SK-N-SH (cell line): Measurements from ENCODE around the gene LRRK2. TPM values are rescaled to one million over a fixed set of nuclear protein-coding genes. Genes with fewer than 3 reads are reported as not detected.
A peak's percentile ranks its signal among the peaks of the same experiment; 100 is the strongest.

ENCODE experiments used
- CTCF ChIA-PET: fragments of 300-600, 350-600 bp; formaldehyde crosslinking; extraction: SDS; loops from one replicate; lab custom pipeline; 2021; lab: Yijun Ruan, JAX
- POLR2A ChIA-PET: fragments of 350-600 bp; sonication (Branson Sonifier 250); formaldehyde crosslinking; extraction: SDS; loops from one replicate; lab custom pipeline; 2020; ENCODE audit warnings: antibody characterized with exemption, inconsistent platforms; lab: Yijun Ruan, JAX
- DNase-seq: peaks from one replicate; pipeline ENCODE4 v3.0.0; 2012
- H2AFZ ChIP-seq: fragments of 200-600 bp; sonication (generic); 2 replicates; pipeline ENCODE4 v1.8.1; 2016; ENCODE audit warnings: antibody characterized with exemption, mild to moderate bottlenecking, low read depth
- H3F3A ChIP-seq: fragments of 200-600 bp; sonication (generic); replicated peaks from 2 replicates; pipeline ENCODE3; 2016; ENCODE audit warnings: antibody characterized with exemption, mild to moderate bottlenecking; ENCODE audit not compliant: insufficient read depth
- H3K27ac ChIP-seq, 2 experiments: fragments of 200-500 bp in 1 of 2; fragments of 200-600 bp in 1 of 2; sonication (Bioruptor generic) in 1 of 2; sonication (generic), shearing (Covaris generic) in 1 of 2; 2 replicates each; pipeline versions ENCODE4 v1.5.1 to v1.6.1; 2014 to 2016; ENCODE audit warnings: low read depth in 2 of 2, inconsistent platforms in 1 of 2, low read length in 1 of 2, mild to moderate bottlenecking in 1 of 2, mixed read lengths in 1 of 2
- H3K27me3 ChIP-seq: fragments of 200-600 bp; sonication (generic), shearing (Covaris generic); 2 replicates; pipeline ENCODE4 v1.6.1; 2016; ENCODE audit warnings: mixed run types; ENCODE audit not compliant: insufficient read depth
- H3K36me3 ChIP-seq, 2 experiments: fragments of 200-500 bp in 1 of 2; fragments of 200-600 bp in 1 of 2; sonication (Bioruptor generic) in 1 of 2; sonication (generic) in 1 of 2; replicated peaks in 1 of 2; 2 replicates each; pipeline versions ENCODE3 to v1.5.1; 2014 to 2016; ENCODE audit warnings: low read length in 1 of 2, mild to moderate bottlenecking in 1 of 2; ENCODE audit not compliant: insufficient read depth in 2 of 2, control insufficient read depth in 1 of 2
- H3K4me1 ChIP-seq, 2 experiments: fragments of 200-500 bp in 1 of 2; fragments of 200-600 bp in 1 of 2; sonication (Bioruptor generic) in 1 of 2; sonication (generic), shearing (Covaris generic) in 1 of 2; 2 replicates each; pipeline versions ENCODE4 v1.5.1 to v1.6.1; 2014 to 2016; ENCODE audit warnings: low read depth in 1 of 2, low read length in 1 of 2, mixed run types in 1 of 2; ENCODE audit not compliant: insufficient read depth in 2 of 2, control insufficient read depth in 1 of 2
- H3K4me2 ChIP-seq: fragments of 200-600 bp; sonication (generic), shearing (Covaris generic); 2 replicates; pipeline ENCODE4 v1.6.1; 2017; ENCODE audit warnings: mixed run types
- H3K4me3 ChIP-seq, 2 experiments: fragments of 200-500 bp in 1 of 2; fragments of 200-600 bp in 1 of 2; sonication (Bioruptor generic) in 1 of 2; sonication (generic), shearing (Covaris generic) in 1 of 2; 2 replicates each; pipeline versions ENCODE4 v1.5.1 to v1.8.1; 2014 to 2016; ENCODE audit warnings: low read depth in 2 of 2, inconsistent platforms in 1 of 2, low read length in 1 of 2, mild to moderate bottlenecking in 1 of 2, mixed read lengths in 1 of 2, moderate library complexity in 1 of 2
- H3K79me2 ChIP-seq: fragments of 200-600 bp; sonication (generic); 2 replicates; pipeline ENCODE4 v1.8.1; 2017; ENCODE audit warnings: mild to moderate bottlenecking; ENCODE audit not compliant: insufficient read depth
- H3K9ac ChIP-seq: fragments of 200-600 bp; sonication (generic); 2 replicates; pipeline ENCODE4 v1.6.1; 2017; ENCODE audit warnings: mixed run types
- H3K9me2 ChIP-seq: fragments of 200-600 bp; sonication (generic); 2 replicates; pipeline ENCODE4 v1.6.1; 2017; ENCODE audit warnings: mixed run types
- H3K9me3 ChIP-seq: fragments of 200-600 bp; sonication (generic); 2 replicates; pipeline ENCODE4 v1.6.1; 2017; ENCODE audit warnings: mixed run types, mild to moderate bottlenecking, moderate library complexity
- H4K20me1 ChIP-seq: fragments of 200-600 bp; sonication (generic); 2 replicates; pipeline ENCODE4 v1.6.1; 2017; ENCODE audit warnings: mild to moderate bottlenecking, mixed run types; ENCODE audit not compliant: insufficient read depth
- CHD2 ChIP-seq: fragments of 150-350 bp; IDR thresholded peaks from 2 replicates; pipeline ENCODE4 v1.6.1; 2018; ENCODE audit warnings: low read length; ENCODE audit not compliant: partially characterized antibody
- CTCF ChIP-seq: fragments of 200-600 bp; sonication (generic); IDR thresholded peaks from 2 replicates; pipeline ENCODE4 v1.6.1; 2017; ENCODE audit warnings: antibody characterized with exemption, mild to moderate bottlenecking, moderate library complexity
- EP300 ChIP-seq, 2 experiments: IDR thresholded peaks; 2 replicates each; pipeline versions ENCODE4 v1.4.0 to v1.6.1; 2012; ENCODE audit warnings: borderline replicate concordance in 1 of 2, low read depth in 1 of 2, low read length in 1 of 2
- EZH2phosphoT487 ChIP-seq: fragments of 200-600 bp; sonication (generic); IDR thresholded peaks from 2 replicates; pipeline ENCODE4 v1.6.1; 2017; ENCODE audit warnings: low read depth, mixed run types, mild to moderate bottlenecking, antibody characterized with exemption, moderate library complexity, borderline replicate concordance
- FOSL2 ChIP-seq: IDR thresholded peaks from 2 replicates; pipeline ENCODE4 v1.4.0; 2012; ENCODE audit warnings: low read depth, mild to moderate bottlenecking, moderate library complexity, borderline replicate concordance
- FOXJ3 ChIP-seq: sonication (generic); formaldehyde crosslinking; IDR thresholded peaks from 2 replicates; pipeline ENCODE4 v1.5.1; 2020; ENCODE audit warnings: mild to moderate bottlenecking, missing genetic modification reagents
- FOXM1 ChIP-seq: IDR thresholded peaks from 2 replicates; pipeline ENCODE4 v1.4.0; 2012; ENCODE audit warnings: low read depth, mild to moderate bottlenecking
- GABPA ChIP-seq: IDR thresholded peaks from 2 replicates; pipeline ENCODE4 v1.4.0; 2012; ENCODE audit warnings: low read depth, mild to moderate bottlenecking
- GATA2 ChIP-seq: sonication (generic); formaldehyde crosslinking; IDR thresholded peaks from 2 replicates; pipeline ENCODE4 v1.5.0; 2020; ENCODE audit warnings: mild to moderate bottlenecking, missing genetic modification reagents
- IRF3 ChIP-seq: fragments of 150-350 bp; IDR thresholded peaks from 2 replicates; pipeline ENCODE4 v1.6.1; 2016; ENCODE audit warnings: mild to moderate bottlenecking, low read depth, low read length
- JUND ChIP-seq: IDR thresholded peaks from 2 replicates; pipeline ENCODE4 v1.4.0; 2012
- MXI1 ChIP-seq: IDR thresholded peaks from 2 replicates; pipeline ENCODE4 v1.6.1; 2012; ENCODE audit warnings: mild to moderate bottlenecking, low read depth, low read length, improper control_type of control experiment
- NRF1 ChIP-seq: IDR thresholded peaks from 2 replicates; pipeline ENCODE4 v1.6.1; 2012; ENCODE audit warnings: low read depth, mild to moderate bottlenecking, low read length
- PBX3 ChIP-seq: IDR thresholded peaks from 2 replicates; pipeline ENCODE4; 2012
- POLR2AphosphoS5 ChIP-seq: IDR thresholded peaks from 2 replicates; pipeline ENCODE4 v1.6.1; 2012; ENCODE audit warnings: low read depth, low read length
- RAD21 ChIP-seq: IDR thresholded peaks from 2 replicates; pipeline ENCODE4 v1.6.1; 2012; ENCODE audit warnings: mild to moderate bottlenecking, low read length
- RFX5 ChIP-seq: IDR thresholded peaks from 2 replicates; pipeline ENCODE4 v1.6.1; 2012; ENCODE audit warnings: mild to moderate bottlenecking, improper control_type of control experiment, low read length
- SIN3A ChIP-seq: IDR thresholded peaks from 2 replicates; pipeline ENCODE4 v1.6.1; 2012; ENCODE audit warnings: low read depth, mild to moderate bottlenecking, low read length, moderate library complexity, borderline replicate concordance
- SMC3 ChIP-seq: IDR thresholded peaks from 2 replicates; pipeline ENCODE4 v1.6.1; 2012; ENCODE audit warnings: low read depth, low read length, improper control_type of control experiment
- TAF1 ChIP-seq: IDR thresholded peaks from 2 replicates; pipeline ENCODE4 v1.6.1; 2012; ENCODE audit warnings: low read depth, mild to moderate bottlenecking, low read length, moderate library complexity, borderline replicate concordance
- TCF12 ChIP-seq: IDR thresholded peaks from 2 replicates; pipeline ENCODE4 v1.4.0; 2012
- USF1 ChIP-seq: IDR thresholded peaks from 2 replicates; pipeline ENCODE4 v1.4.0; 2012; ENCODE audit warnings: low read depth, borderline replicate concordance
- WGBS: methylation state at CpG from one replicate; pipeline ENCODE4 v1.1.6; 2017; ENCODE audit warnings: low lambda C conversion rate; 5-methylcytosine and 5-hydroxymethylcytosine counted together
- polyA plus RNA-seq, 3 experiments: library from polyadenylated mRNA; depleted of rRNA; stranded (reverse); fragments of >200 nt; gene quantifications; 2 replicates each; pipeline ENCODE4 v1.2.3, GENCODE V29; 2012

LRRK2 gene
- polyA plus RNA-seq, 1 of the 3 experiments (the other 2 are of a cell fraction) = 0.08 TPM

- TF ChIP-seq IRF3 (no peak), PBX3 (no peak), USF1 (no peak), TCF12 (no peak), POLR2AphosphoS5 (no peak), EZH2phosphoT487 (no peak)
- TF ChIP-seq, all 33 proteins: peak for 0
These were observed 111.2 kb downstream of the LRRK2 start (continued) for GRCh38 chr12:40335991-40336390.

- Histone ChIP-seq H4K20me1 (no peaks in the 10 kb centered on the region), H3K36me3 (no peaks in the 10 kb centered on the region), H2AFZ (no peak overlapping the region), H3K27ac (no peak overlapping the region), H3K9ac (no peak overlapping the region), H3K4me3 (no peak overlapping the region; a peak in 1 of 4 replicates), H3K79me2 (no peaks in the 10 kb centered on the region), H3K27me3 (no peaks in the 10 kb centered on the region), H3F3A (no peaks in the 10 kb centered on the region), H3K9me2 (no peaks in the 10 kb centered on the region), H3K4me1 (peaks cover 0 to 2% of the 10 kb centered on the region in 2 experiments; a peak in 1 of 4 replicates), H3K9me3 (no peaks in the 10 kb centered on the region), H3K4me2 (no peak overlapping the region)
- ChIA-PET POLR2A (no interaction called here), CTCF (interaction anchor here (0.6 to 3.9 kb wide), 13 partner anchors 10 to 1558 kb away, joined by 3 to 26 read pairs (median 3); no protein-coding TSS in a partner anchor)
- peak; percentile 37 for DNase-seq
- 50% methylated on average over 1 of the region's 1 CpG for WGBS
- TF ChIP-seq SIN3A (no peak), POLR2AphosphoS5 (no peak), JUND (no peak), PBX3 (no peak), EZH2phosphoT487 (no peak), RFX5 (no peak), SMC3 (peak; percentile 46; the same call in 1 of the 2 replicates), CHD2 (no peak), TAF1 (no peak), FOSL2 (no peak), FOXM1 (no peak), NRF1 (no peak), FOXJ3 (CRISPR knock-in tag) (no peak), GATA2 (CRISPR knock-in tag) (no peak), CTCF (peak; percentile 55), GABPA (no peak), IRF3 (no peak), RAD21 (peak; percentile 68), EP300 (IDR thresholded peaks at IDR 0.05; ENCODE audit: borderline replicate concordance in 1 of 2, low read depth in 1 of 2, low read length in 1 of 2) (no peak), MXI1 (no peak)
These were observed 111.9 kb downstream of the LRRK2 start for GRCh38 chr12:40336573-40337199.
